ENCODE data around the gene RBMS2. TPM values are rescaled to one million over a fixed set of nuclear protein-coding genes. Genes with fewer than 3 reads are reported as not detected.

The RBMS2 gene
- total and polyA plus RNA-seq, 10 of the 15 experiments (the other 5 are each of a cell fraction or from before 2014, with no cell fraction given): 0.56 to 7.1 (median 2.4) TPM

GRCh38 chr12:56546680-56547079 lies 25.1 kb downstream of the RBMS2 start (continued):
- no peak for TF ChIP-seq E4F1 (IDR thresholded peaks at IDR 0.05; ENCODE audit: borderline replicate concordance, partially characterized antibody)
- TF ChIP-seq, protein P1, sequence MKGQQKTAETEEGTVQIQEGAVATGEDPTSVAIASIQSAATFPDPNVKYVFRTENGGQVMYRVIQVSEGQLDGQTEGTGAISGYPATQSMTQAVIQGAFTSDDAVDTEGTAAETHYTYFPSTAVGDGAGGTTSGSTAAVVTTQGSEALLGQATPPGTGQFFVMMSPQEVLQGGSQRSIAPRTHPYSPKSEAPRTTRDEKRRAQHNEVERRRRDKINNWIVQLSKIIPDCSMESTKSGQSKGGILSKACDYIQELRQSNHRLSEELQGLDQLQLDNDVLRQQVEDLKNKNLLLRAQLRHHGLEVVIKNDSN (IDR thresholded peaks at IDR 0.05; ENCODE audit: borderline replicate concordance, extremely low read length, insufficient read depth, low read depth, low read length): no peak
- no peak for TF ChIP-seq YY1 (IDR thresholded peaks at IDR 0.05; ENCODE audit: low read depth, low read length)
- no peak for TF ChIP-seq CBFB (IDR thresholded peaks at IDR 0.05; ENCODE audit: low read depth)
- no peak for TF ChIP-seq WRNIP1 (IDR thresholded peaks at IDR 0.05; ENCODE audit: borderline replicate concordance, low read depth, low read length)

GRCh38 chr12:56551070-56551469 lies 29.4 kb downstream of the RBMS2 start:
- DNase-seq (ENCODE audit: low read depth, low spot score) (no peak), ATAC-seq (peak; percentile 52), FAIRE-seq (no peak)
- CTCF ChIA-PET: no interaction called here
- H2AFZ ChIP-seq (ENCODE audit: control insufficient read depth, low read depth, low read length): no peak overlapping the region
- H3K9me3 ChIP-seq (replicated peaks; ENCODE audit: control insufficient read depth, insufficient read depth, low read length): no peaks in the 10 kb centered on the region
- 57% methylated on average over 5 of the region's 5 CpGs for WGBS (ENCODE audit: insufficient coverage, insufficient replicate concordance, low lambda C conversion rate, missing lambda C conversion rate)
- no peak overlapping the region for H3K27ac ChIP-seq (ENCODE audit: control insufficient read depth, insufficient read depth)
- no peaks in the 10 kb centered on the region for H4K20me1 ChIP-seq (ENCODE audit: control insufficient read depth, insufficient read depth)
- POLR2A ChIA-PET: interaction anchor here (0.7 kb wide), 1 partner anchor 74 kb away, joined by 3 read pairs; no protein-coding TSS in a partner anchor
- BruUV-seq (replicated peaks): no TSS peak
- H3K4me2 ChIP-seq (ENCODE audit: control insufficient read depth, insufficient read depth): peak overlapping the region; percentile 42; the same call in 1 of the 2 replicates
- no peaks in the 10 kb centered on the region for H3K79me2 ChIP-seq (ENCODE audit: control insufficient read depth, insufficient read depth, low read length)
- intact Hi-C loops (cut with micrococcal nuclease; ENCODE audit: unreplicated experiment): no loop called here
- in situ Hi-C loops (cut with MboI): no loop called here
- no peaks in the 10 kb centered on the region for H3K27me3 ChIP-seq (replicated peaks in 1 of 2; ENCODE audit: control insufficient read depth in 2 of 2, insufficient read depth in 2 of 2, low read length in 1 of 2)
- H3K9ac ChIP-seq (ENCODE audit: control insufficient read depth, insufficient read depth, low read length): no peak overlapping the region
- RAD21 ChIA-PET (ENCODE audit: unreplicated experiment): interaction anchor here (1.0 kb wide), 1 partner anchor 10 kb away, joined by 3 read pairs; no protein-coding TSS in a partner anchor
- H3K36me3 ChIP-seq (ENCODE audit: control insufficient read depth in 2 of 2, insufficient read depth in 2 of 2, low read length in 1 of 2): no peaks in the 10 kb centered on the region
- TF ChIP-seq PKNOX1 (IDR thresholded peaks at IDR 0.05) (peak; percentile 18; the same call in 1 of the 2 replicates), E2F8 (IDR thresholded peaks at IDR 0.05; ENCODE audit: low read depth, partially characterized antibody) (no peak), RBBP5 (conservative IDR thresholded peaks at IDR 0.05) (no peak), ZNF274 (IDR thresholded peaks at IDR 0.05; ENCODE audit: insufficient read depth, insufficient read length) (no peak), RUNX3 (IDR thresholded peaks at IDR 0.05; ENCODE audit: low read length) (peak; percentile 60; the same call in 1 of the 2 replicates), JUNB (IDR thresholded peaks at IDR 0.05) (peak; percentile 47), SIN3A (IDR thresholded peaks at IDR 0.05; ENCODE audit: low read depth, low read length) (no peak)
- 0 out of 2 replicates have a peak, but pooled peaks cover 4% of the 10 kb centered on the region for H3K4me1 ChIP-seq (ENCODE audit: control insufficient read depth, insufficient read depth, low read length)
- H3K4me3 ChIP-seq: no peak overlapping the region
- SMC1A ChIA-PET (ENCODE audit: uncharacterized antibody, unreplicated experiment): no interaction called here
